PC-9 (cell line): ENCODE results near the gene FAM98B. TPM values are rescaled to one million over a fixed set of nuclear protein-coding genes. Genes with fewer than 3 reads are reported as not detected.

Experiments used
- BruUV-seq: library from RNA; stranded (reverse); fragments of 400-500 nt; replicated peaks from 2 replicates; lab custom pipeline; 2021; lab: Mats Ljungman, UMichigan
- CTCF ChIA-PET: fragments of 300-600 bp; sonication (Branson Sonifier 250); formaldehyde crosslinking; loops from one replicate; lab custom pipeline; 2022; ENCODE audit warnings: antibody characterized with exemption; lab: Charles Lee
- POLR2A ChIA-PET: fragments of 300-600 bp; sonication (Branson Sonifier 250); formaldehyde crosslinking; loops from one replicate; lab custom pipeline; 2022; ENCODE audit warnings: antibody characterized with exemption; ENCODE audit not compliant: unreplicated experiment; lab: Charles Lee
- DNase-seq, 2 experiments: peaks; one replicate each; pipeline versions ENCODE4 v3.0.0 to v3.0.0-alpha.2; 2015 to 2022; ENCODE audit warnings: mixed read lengths in 1 of 2
- H2AFZ ChIP-seq: fragments of 200-600 bp; sonication (generic); 2 replicates; pipeline ENCODE4 v1.8.1; 2017; ENCODE audit warnings: antibody characterized with exemption
- H3F3A ChIP-seq: fragments of 200-600 bp; sonication (generic); 2 replicates; pipeline ENCODE4 v1.8.1; 2017; ENCODE audit warnings: antibody characterized with exemption, mild to moderate bottlenecking, low read depth; ENCODE audit not compliant: insufficient read depth
- H3K27ac ChIP-seq: fragments of 200-600 bp; sonication (generic); 2 replicates; pipeline ENCODE4 v1.6.1; 2016; ENCODE audit warnings: mixed run types
- H3K27me3 ChIP-seq: fragments of 200-600 bp; sonication (generic); 2 replicates; pipeline ENCODE4 v1.6.1; 2016; ENCODE audit warnings: low read depth, mixed run types; ENCODE audit not compliant: insufficient read depth
- H3K36me3 ChIP-seq: fragments of 200-600 bp; sonication (generic); 2 replicates; pipeline ENCODE4 v1.6.1; 2016; ENCODE audit warnings: low read depth, mixed run types
- H3K4me1 ChIP-seq: fragments of 200-600 bp; sonication (generic); replicated peaks from 2 replicates; pipeline ENCODE4 v1.6.1; 2016; ENCODE audit warnings: mixed run types; ENCODE audit not compliant: insufficient read depth
- H3K4me2 ChIP-seq: fragments of 200-600 bp; sonication (generic); 2 replicates; pipeline ENCODE4 v1.6.1; 2017; ENCODE audit warnings: mixed run types
- H3K4me3 ChIP-seq: fragments of 200-600 bp; sonication (generic); 2 replicates; pipeline ENCODE4 v1.6.1; 2016; ENCODE audit warnings: mixed run types
- H3K79me2 ChIP-seq: fragments of 200-600 bp; sonication (generic); 2 replicates; pipeline ENCODE4 v1.6.1; 2017; ENCODE audit warnings: low read depth, mixed run types
- H3K9me2 ChIP-seq: fragments of 200-600 bp; sonication (generic); 2 replicates; pipeline ENCODE4 v1.8.1; 2017; ENCODE audit warnings: mild to moderate bottlenecking; ENCODE audit not compliant: insufficient read depth
- H3K9me3 ChIP-seq: fragments of 200-600 bp; sonication (generic); 2 replicates; pipeline ENCODE4 v1.8.1; 2016; ENCODE audit warnings: low read depth; ENCODE audit not compliant: insufficient read depth
- H4K20me1 ChIP-seq: fragments of 200-600 bp; sonication (generic); 2 replicates; pipeline ENCODE4 v1.8.1; 2017; ENCODE audit not compliant: insufficient read depth
- CTCF ChIP-seq: fragments of 200-600 bp; sonication (generic); conservative IDR thresholded peaks from 2 replicates; pipeline ENCODE4 v1.6.1; 2017; ENCODE audit warnings: mixed run types, antibody characterized with exemption, mild to moderate bottlenecking, moderate library complexity
- EZH2 ChIP-seq: fragments of 200-600 bp; sonication (generic); IDR thresholded peaks from 2 replicates; pipeline ENCODE4 v1.8.0; 2017; ENCODE audit warnings: antibody characterized with exemption, low read depth
- intact Hi-C: fragments of 100-400 bp; cut with micrococcal nuclease; formaldehyde crosslinking; loops from one replicate; pipeline ENCODE4 v1.10.0; 2022; ENCODE audit not compliant: unreplicated experiment
- total RNA-seq: library from RNA; stranded (reverse); gene quantifications from 2 replicates; pipeline ENCODE4 v1.2.3, GENCODE V29; 2021

Gene FAM98B
- total RNA-seq, 1 experiment from 2014 or later = 34.7 TPM

- no peaks in the 10 kb centered on the region for H3K9me2 ChIP-seq
- TF ChIP-seq EZH2 = no peak
- no peak for TF ChIP-seq CTCF
- H2AFZ ChIP-seq = no peak overlapping the region
- no peak overlapping the region for H3K27ac ChIP-seq
- ChIA-PET CTCF (no interaction called here), POLR2A (no interaction called here)
- H3K36me3 ChIP-seq = no peaks in the 10 kb centered on the region; the same call in 1 of the 2 replicates
- no peak overlapping the region for H3K4me2 ChIP-seq
- no peaks in the 10 kb centered on the region for H3K9me3 ChIP-seq
- intact Hi-C loops = no loop called here
- H3K4me1 ChIP-seq = no peaks in the 10 kb centered on the region
- H3K27me3 ChIP-seq = no peaks in the 10 kb centered on the region
- no peaks in the 10 kb centered on the region for H3F3A ChIP-seq
- H3K4me3 ChIP-seq = no peak overlapping the region
- H3K79me2 ChIP-seq = no peaks in the 10 kb centered on the region
- no peaks in the 10 kb centered on the region for H4K20me1 ChIP-seq
- DNase-seq = no peak
- BruUV-seq = no TSS peak
Observed at GRCh38 chr15:38482572-38482971, 28.6 kb downstream of the FAM98B start.

GRCh38 chr15:38486936-38487335, 33.0 kb downstream of the FAM98B start:
- TF ChIP-seq CTCF (no peak), EZH2 (no peak)
- no peaks in the 10 kb centered on the region for H3F3A ChIP-seq
- H3K27me3 ChIP-seq = no peaks in the 10 kb centered on the region
- no peaks in the 10 kb centered on the region for H3K9me2 ChIP-seq
- H3K4me1 ChIP-seq = no peaks in the 10 kb centered on the region
- H3K9me3 ChIP-seq = no peaks in the 10 kb centered on the region
- H4K20me1 ChIP-seq = no peaks in the 10 kb centered on the region
- no peaks in the 10 kb centered on the region; the same call in 1 of the 2 replicates for H3K36me3 ChIP-seq
- H3K4me3 ChIP-seq = no peak overlapping the region
- ChIA-PET CTCF (no interaction called here), POLR2A (no interaction called here)
- no peaks in the 10 kb centered on the region for H3K79me2 ChIP-seq
- H3K27ac ChIP-seq = no peak overlapping the region
- no peak overlapping the region for H3K4me2 ChIP-seq
- H2AFZ ChIP-seq = no peak overlapping the region
- no peak for DNase-seq
- intact Hi-C loops = no loop called here
- BruUV-seq = no TSS peak

GRCh38 chr15:38487378-38487777, 33.5 kb downstream of the FAM98B start:
- no peaks in the 10 kb centered on the region for H3K4me1 ChIP-seq
- TF ChIP-seq CTCF = no peak
- H3K27ac ChIP-seq = no peak overlapping the region
- H3K79me2 ChIP-seq = no peaks in the 10 kb centered on the region
- intact Hi-C loops = no loop called here
- ChIA-PET POLR2A (no interaction called here), CTCF (no interaction called here)
- no peaks in the 10 kb centered on the region for H3K27me3 ChIP-seq
- H3K36me3 ChIP-seq = no peaks in the 10 kb centered on the region
- H3K9me3 ChIP-seq = no peaks in the 10 kb centered on the region
- no peak overlapping the region for H2AFZ ChIP-seq
- no peaks in the 10 kb centered on the region for H3F3A ChIP-seq
- H3K9me2 ChIP-seq = no peaks in the 10 kb centered on the region
- H3K4me2 ChIP-seq = no peak overlapping the region
- no peaks in the 10 kb centered on the region for H4K20me1 ChIP-seq
- DNase-seq = no peak
- BruUV-seq = no TSS peak
- no peak overlapping the region for H3K4me3 ChIP-seq
